SK-N-SH treated with all-trans-retinoic acid at 6 μM for 48 hours (cell line): ENCODE measurements around the gene HTR3E.

Source experiments
- ESRRG ChIP-seq: fragments of 250-450 bp; sonication (Bioruptor Pico); IDR thresholded peaks from 2 replicates; pipeline ENCODE4 v1.6.1; 2021; ENCODE audit warnings: mild to moderate bottlenecking
- RARB ChIP-seq: fragments of 250-450 bp; sonication (Bioruptor Pico); IDR thresholded peaks from 2 replicates; pipeline ENCODE4 v1.8.0; 2021; ENCODE audit warnings: mild to moderate bottlenecking, moderate library complexity
- SNAI2 ChIP-seq: fragments of 250-450 bp; sonication (Bioruptor Pico); IDR thresholded peaks from 2 replicates; pipeline ENCODE4 v1.5.0; 2020; ENCODE audit warnings: mild to moderate bottlenecking, moderate library complexity
- ZNF565 ChIP-seq: fragments of 450-650 bp; formaldehyde crosslinking; conservative IDR thresholded peaks from 2 replicates; pipeline ENCODE4 v1.5.0; 2020; ENCODE audit warnings: low read depth, mild to moderate bottlenecking, moderate library complexity

DNA sequence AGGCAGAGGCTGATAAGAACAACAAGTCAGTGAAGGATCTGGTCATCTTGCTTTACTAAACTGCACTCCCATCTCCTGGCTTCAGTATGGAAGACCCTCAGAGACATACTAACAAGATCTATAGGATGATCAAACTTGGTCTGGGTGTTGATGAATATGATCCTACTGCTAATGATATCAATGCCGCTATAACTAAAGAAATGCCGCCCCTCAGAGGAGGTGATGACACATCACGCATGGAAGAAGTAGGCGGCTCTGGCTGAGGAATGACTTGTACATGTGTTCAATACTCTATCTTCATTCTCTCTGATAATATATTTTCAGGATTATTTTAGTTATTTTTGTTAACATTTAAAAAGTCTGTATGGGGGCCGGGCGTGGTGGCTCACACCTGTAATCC is 20.8 kb downstream of the HTR3E start:
- TF ChIP-seq ZNF565 (CRISPR knock-in tag) (no peak), SNAI2 (CRISPR knock-in tag) (no peak), ESRRG (no peak), RARB (CRISPR knock-in tag) (no peak)
